Sciatic nerve (tissue), 2 donors: ENCODE measurements around the gene NUP188. TPM values are rescaled to one million over a fixed set of nuclear protein-coding genes. Genes with fewer than 3 reads are reported as not detected.

Experiments
- ATAC-seq: fragments of 200-7000 bp; cut with Tn5 transposase; one replicate; pipeline ENCODE4 v1.9.1; 2020; ENCODE audit warnings: mild to moderate bottlenecking, moderate library complexity
- DNase-seq: peaks from one replicate; pipeline ENCODE4 v3.0.0-alpha.2; 2020; ENCODE audit warnings: low spot score
- intact Hi-C: fragments of 100-400 bp; cut with DNase I; formaldehyde crosslinking; loops from one replicate; pipeline ENCODE4 v1.14.2; 2022
- total RNA-seq: library from RNA; stranded (reverse); fragmentation: NEBNext Ultra II Directional; extraction: Animal tissue kit (Norgen Biotek cat#: 25700); gene quantifications from one replicate; pipeline ENCODE4 v1.2.1, GENCODE V29; 2021
- donor health status: DM: no; HTN: no; CAD: no.
- donor health status: DM: no; HTN: no; CAD: no.

NUP188 gene
- total RNA-seq, 1 donor from 2014 or later: 46.4 TPM

- ATAC-seq: no peak
- DNase-seq: no peak
- intact Hi-C loops: no loop called here
Measured at GRCh38 chr9:129036923-129037766, 89.6 kb downstream of the NUP188 start.

- DNase-seq (no peak), ATAC-seq (no peak)
- intact Hi-C loops: no loop called here
Measured at GRCh38 chr9:129037767-129038098, 90.2 kb downstream of the NUP188 start.

- no peak for ATAC-seq
- intact Hi-C loops: no loop called here
- DNase-seq: no peak
Measured at GRCh38 chr9:129038109-129038852, 90.8 kb downstream of the NUP188 start.

GRCh38 chr9:129040113-129040643 is 92.7 kb downstream of the NUP188 start:
- ATAC-seq: no peak
- intact Hi-C loops: no loop called here

GRCh38 chr9:129042016-129042415 is 94.5 kb downstream of the NUP188 start:
- ATAC-seq (no peak), DNase-seq (no peak)
- intact Hi-C loops: no loop called here

More at GRCh38 chr9:129040113-129040643, 92.7 kb downstream of the NUP188 start:
- no peak for DNase-seq

- intact Hi-C loops: no loop called here
- ATAC-seq (no peak), DNase-seq (no peak)
Measured at GRCh38 chr9:129052592-129052991, 105.1 kb downstream of the NUP188 start.

- DNase-seq (no peak), ATAC-seq (no peak)
- intact Hi-C loops: no loop called here
Measured at GRCh38 chr9:129053020-129053419, 105.5 kb downstream of the NUP188 start.

GRCh38 chr9:129054163-129054851 is 106.8 kb downstream of the NUP188 start:
- intact Hi-C loops: no loop called here
- ATAC-seq: no peak

More at GRCh38 chr9:129054163-129054851, 106.8 kb downstream of the NUP188 start:
- DNase-seq: no peak

Other genes starting within 250 kb of the NUP188 start
- gene PKN3, start 245.2 kb upstream of the NUP188 start, total RNA-seq: 9.9 TPM
- gene ZDHHC12, start 223.6 kb upstream of the NUP188 start, total RNA-seq: 7.4 TPM
- gene ZER1, start 175.8 kb upstream of the NUP188 start, total RNA-seq: 40.6 TPM
- 23.2 TPM for gene TBC1D13, start 160.4 kb upstream of the NUP188 start, total RNA-seq
- 14.1 TPM for gene ENDOG, start 129.2 kb upstream of the NUP188 start, total RNA-seq
- gene SPOUT1, start 117.9 kb upstream of the NUP188 start, total RNA-seq: 32.7 TPM
- gene KYAT1, start 65.7 kb upstream of the NUP188 start, total RNA-seq: 12.8 TPM
- 67.2 TPM for gene LRRC8A, start 65.6 kb upstream of the NUP188 start, total RNA-seq
- gene PHYHD1, start 26.7 kb upstream of the NUP188 start, total RNA-seq: 38.7 TPM
- gene DOLK, start 96 bp upstream of the NUP188 start, total RNA-seq: 9.6 TPM
- gene SH3GLB2, start 80.6 kb downstream of the NUP188 start, total RNA-seq: 158 TPM
- 25.5 TPM for gene MIGA2, start 88.9 kb downstream of the NUP188 start, total RNA-seq
- 10.3 TPM for gene DOLPP1, start 133.4 kb downstream of the NUP188 start, total RNA-seq
- gene CRAT, start 163.1 kb downstream of the NUP188 start, total RNA-seq: 37.4 TPM
- 78.2 TPM for gene PTPA, start 163.7 kb downstream of the NUP188 start, total RNA-seq
- gene IER5L, start 230.6 kb downstream of the NUP188 start, total RNA-seq: 39.3 TPM